Thyroid gland (tissue), 4 donors: ENCODE results near the gene RASGRP3. TPM values are rescaled to one million over a fixed set of nuclear protein-coding genes. Genes with fewer than 3 reads are reported as not detected.
A peak's percentile ranks its signal among the peaks of the same experiment; 100 is the strongest.
"Not testable (repeated sequence)": the region's sequence is repeated elsewhere in the genome, so short reads cannot be mapped to it uniquely, and the experiment has no call there.

ENCODE experiments used
- DNase-seq, 2 donors: peaks; one replicate each; pipeline ENCODE4 v3.0.0-alpha.2; 2019
- H3K27ac ChIP-seq, 3 donors: fragments of 200-600 bp; sonication (generic); 1 replicate in 2 of 3; 2 replicates in 1 of 3; pipeline ENCODE4 v1.5.1; 2016 to 2019; ENCODE audit warnings: mild to moderate bottlenecking in 1 of 3, moderate library complexity in 1 of 3
- H3K27me3 ChIP-seq: fragments of 200-600 bp; sonication (generic); one replicate; pipeline ENCODE4 v1.5.1; 2019
- H3K36me3 ChIP-seq, 2 donors: fragments of 200-600 bp; sonication (generic); one replicate each; pipeline ENCODE4 v1.5.1; 2016 to 2019
- H3K4me1 ChIP-seq, 2 donors: fragments of 200-600 bp; sonication (generic); one replicate each; pipeline ENCODE4 v1.5.1; 2017 to 2019
- H3K4me3 ChIP-seq, 3 donors: fragments of 200-600 bp; sonication (generic); replicated peaks in 1 of 3; 1 replicate in 2 of 3; 2 replicates in 1 of 3; pipeline ENCODE4 v1.5.1; 2016; ENCODE audit warnings: mild to moderate bottlenecking in 1 of 3
- H3K9me3 ChIP-seq: fragments of 200-600 bp; sonication (generic); one replicate; pipeline ENCODE4 v1.5.1; 2017
- CTCF ChIP-seq, 6 experiments: fragments of 200-600 bp in 3 of 6; fragments of 450-650 bp in 3 of 6; sonication (generic) in 3 of 6; IDR thresholded peaks; one replicate each; pipeline ENCODE4 v1.5.1; 2016 to 2019; ENCODE audit warnings: antibody characterized with exemption in 6 of 6, mild to moderate bottlenecking in 2 of 6, inconsistent platforms in 1 of 6, moderate library complexity in 1 of 6
- POLR2A ChIP-seq, 2 donors: fragments of 450-650 bp; IDR thresholded peaks; one replicate each; pipeline ENCODE4 v1.6.1; 2017; ENCODE audit warnings: antibody characterized with exemption in 2 of 2, mild to moderate bottlenecking in 2 of 2, moderate library complexity in 1 of 2
- WGBS, 2 donors: methylation state at CpG; one replicate each; pipeline ENCODE4 v1.1.5; 2017; 5-methylcytosine and 5-hydroxymethylcytosine counted together
- intact Hi-C: fragments of 100-400 bp; cut with DNase I; formaldehyde crosslinking; loops from one replicate; pipeline ENCODE4 v1.15.1; 2023
- total RNA-seq, 4 donors: library from RNA; depleted of rRNA; stranded (reverse); fragments of >200 nt; gene quantifications; one replicate each; pipeline ENCODE4 v1.2.3, GENCODE V29; 2016

The RASGRP3 gene
- total RNA-seq, 4 donors from 2014 or later: 30.9 to 46.9 (median 34.8) TPM

GRCh38 chr2:33437815-33438214 is 38.6 kb upstream of the RASGRP3 start:
- H3K27ac ChIP-seq: peak overlapping the region; percentile 8 to 38 (median 20)
- H3K27me3 ChIP-seq: no peaks in the 10 kb centered on the region
- 64 to 68% methylated on average over 2 of the region's 2 CpGs for WGBS, 2 donors
- no peak overlapping the region for H3K4me3 ChIP-seq
- no peak for DNase-seq
- H3K9me3 ChIP-seq: no peaks in the 10 kb centered on the region
- H3K36me3 ChIP-seq: no peaks in the 10 kb centered on the region
- TF ChIP-seq CTCF (IDR thresholded peaks at IDR 0.05): no peak
- TF ChIP-seq POLR2A (IDR thresholded peaks at IDR 0.05): no peak
- peaks cover 5 to 8% of the 10 kb centered on the region in 2 donors for H3K4me1 ChIP-seq
- intact Hi-C loops: no loop called here

GRCh38 chr2:33441235-33441810 is 35.1 kb upstream of the RASGRP3 start:
- Histone ChIP-seq H3K27me3 (no peaks in the 10 kb centered on the region), H3K9me3 (no peaks in the 10 kb centered on the region), H3K4me1 (peaks cover 4 to 5% of the 10 kb centered on the region in 2 donors), H3K36me3 (no peaks in the 10 kb centered on the region), H3K4me3 (no peak overlapping the region), H3K27ac (peak overlapping the region in 1 of 3 donors; percentile 8)
- 34 to 36% methylated on average over 3 of the region's 3 CpGs for WGBS, 2 donors
- DNase-seq: peak; percentile 55 to 68
- TF ChIP-seq CTCF (IDR thresholded peaks at IDR 0.05): peak in 5 of 6 experiments; percentile 19 to 77 (median 71)
- no peak for TF ChIP-seq POLR2A (IDR thresholded peaks at IDR 0.05)
- intact Hi-C loops: no loop called here

- H3K27me3 ChIP-seq, H3K36me3 ChIP-seq, H3K4me1 ChIP-seq, intact Hi-C loops, H3K9me3 ChIP-seq, H3K4me3 ChIP-seq: not testable (repeated sequence)
- WGBS, 2 donors: 50 to 72% methylated on average over 9 of the region's 9 CpGs
- peak overlapping the region in 1 of 3 donors; percentile 8 for H3K27ac ChIP-seq
- DNase-seq: peak; percentile 22 to 38
These were observed 34.4 kb upstream of the RASGRP3 start for GRCh38 chr2:33442052-33442451.

GRCh38 chr2:33442528-33443079 is 33.8 kb upstream of the RASGRP3 start:
- peak overlapping the region in 1 of 3 donors; percentile 8 for H3K27ac ChIP-seq
- 66 to 74% methylated on average over 6 of the region's 6 CpGs for WGBS, 2 donors
- no peaks in the 10 kb centered on the region for H3K27me3 ChIP-seq
- H3K36me3 ChIP-seq: no peaks in the 10 kb centered on the region
- intact Hi-C loops: no loop called here
- DNase-seq: no peak
- no peak overlapping the region for H3K4me3 ChIP-seq
- H3K4me1 ChIP-seq: peaks cover 0 to 3% of the 10 kb centered on the region in 2 donors
- TF ChIP-seq CTCF (IDR thresholded peaks at IDR 0.05) (no peak), POLR2A (IDR thresholded peaks at IDR 0.05) (no peak)
- H3K9me3 ChIP-seq: no peaks in the 10 kb centered on the region

GRCh38 chr2:33443274-33443829 is 33.1 kb upstream of the RASGRP3 start:
- no peaks in the 10 kb centered on the region for H3K4me1 ChIP-seq
- intact Hi-C loops: no loop called here
- no peaks in the 10 kb centered on the region for H3K36me3 ChIP-seq
- H3K27ac ChIP-seq: peak overlapping the region in 1 of 3 donors; percentile 8
- H3K9me3 ChIP-seq: no peaks in the 10 kb centered on the region
- 78 to 91% methylated on average over 3 of the region's 3 CpGs for WGBS, 2 donors
- no peak overlapping the region for H3K4me3 ChIP-seq
- no peaks in the 10 kb centered on the region for H3K27me3 ChIP-seq
- TF ChIP-seq POLR2A (IDR thresholded peaks at IDR 0.05) (no peak), CTCF (IDR thresholded peaks at IDR 0.05) (no peak)
- no peak for DNase-seq
